Activated CD4-positive, alpha-beta memory T cell treated with anti-CD3 and anti-CD28 coated beads for 36 hours (primary cell): ENCODE measurements around the gene TBX5. TPM values are rescaled to one million over a fixed set of nuclear protein-coding genes. Genes with fewer than 3 reads are reported as not detected.

Experiments used
- CTCF ChIA-PET: fragments of 350-600 bp; sonication (Branson Sonifier 250); formaldehyde crosslinking; loops from one replicate; lab custom pipeline; 2021; ENCODE audit warnings: antibody characterized with exemption, inconsistent platforms; lab: Charles Lee
- POLR2A ChIA-PET: fragments of 350-600 bp; sonication (Branson Sonifier 250); formaldehyde crosslinking; loops from one replicate; lab custom pipeline; 2021; ENCODE audit warnings: antibody characterized with exemption; lab: Charles Lee
- DNase-seq: peaks from one replicate; pipeline ENCODE4 v3.0.0-alpha.2; 2020
- H3K27ac Mint-ChIP-seq: one replicate; pipeline ENCODE4 v1.8.0; 2021; ENCODE audit warnings: mixed read lengths
- H3K27me3 Mint-ChIP-seq: one replicate; pipeline ENCODE4 v1.8.0; 2021; ENCODE audit warnings: mixed read lengths
- H3K36me3 Mint-ChIP-seq: one replicate; pipeline ENCODE4 v1.8.0; 2021; ENCODE audit warnings: mixed read lengths
- H3K4me1 Mint-ChIP-seq: one replicate; pipeline ENCODE4 v1.8.0; 2021; ENCODE audit warnings: low read depth, mixed read lengths
- H3K4me3 Mint-ChIP-seq: one replicate; pipeline ENCODE4 v1.8.0; 2021; ENCODE audit warnings: mild to moderate bottlenecking, mixed read lengths
- H3K9me3 Mint-ChIP-seq: one replicate; pipeline ENCODE4 v1.8.0; 2021; ENCODE audit warnings: mixed read lengths
- intact Hi-C: fragments of 100-400 bp; cut with micrococcal nuclease; formaldehyde crosslinking; loops from one replicate; pipeline ENCODE4 v1.15.1; 2023
- total RNA-seq, 2 experiments: library from RNA; stranded (reverse); gene quantifications; one replicate each; pipeline ENCODE4 v1.2.3, GENCODE V29; 2021

The TBX5 gene
- total RNA-seq = not detected

GRCh38 chr12:114405519-114406271 is at the start of gene TBX5:
Gene TBX5 (minus strand): TSS chr12:114406144. CDS start chr12:114403898, 2,246 bp downstream.
- peaks cover 75% of the 10 kb centered on the region for H3K27me3 Mint-ChIP-seq
- H3K4me3 Mint-ChIP-seq = no peak within 1 kb of the TSS
- ChIA-PET CTCF (no interaction called here), POLR2A (no interaction called here)
- no peak within 1 kb of the TSS for H3K27ac Mint-ChIP-seq
- no peak for DNase-seq
- H3K4me1 Mint-ChIP-seq = peaks cover 15% of the 10 kb centered on the region
- H3K9me3 Mint-ChIP-seq = no peaks in the 10 kb centered on the region
- intact Hi-C loops = loop anchor here (2.0 to 5.0 kb wide), 3 partner anchors 35 to 933 kb away; partner anchors contain the start of gene LHX5
- no peaks in the 10 kb centered on the region for H3K36me3 Mint-ChIP-seq

- H3K27me3 Mint-ChIP-seq = peaks cover 42% of the 10 kb centered on the region
- intact Hi-C loops = no loop called here
- ChIA-PET CTCF (no interaction called here), POLR2A (no interaction called here)
- no peak overlapping the region for H3K4me3 Mint-ChIP-seq
- no peak overlapping the region for H3K27ac Mint-ChIP-seq
- no peaks in the 10 kb centered on the region for H3K4me1 Mint-ChIP-seq
- H3K9me3 Mint-ChIP-seq = no peaks in the 10 kb centered on the region
- H3K36me3 Mint-ChIP-seq = no peaks in the 10 kb centered on the region
- DNase-seq = no peak
Measured at GRCh38 chr12:114451657-114452056, 45.7 kb upstream of the TBX5 start.

GRCh38 chr12:114450515-114451300 is 44.8 kb upstream of the TBX5 start:
- Mint-ChIP-seq H3K27ac (no peak overlapping the region), H3K36me3 (no peaks in the 10 kb centered on the region), H3K4me1 (no peaks in the 10 kb centered on the region), H3K27me3 (peaks cover 52% of the 10 kb centered on the region), H3K4me3 (no peak overlapping the region), H3K9me3 (no peaks in the 10 kb centered on the region)
- CTCF ChIA-PET = no interaction called here
- intact Hi-C loops = no loop called here
- no peak for DNase-seq
- POLR2A ChIA-PET = no interaction called here

- ChIA-PET CTCF (no interaction called here), POLR2A (no interaction called here)
- H3K36me3 Mint-ChIP-seq = no peaks in the 10 kb centered on the region
- no peaks in the 10 kb centered on the region for H3K9me3 Mint-ChIP-seq
- H3K27ac Mint-ChIP-seq = no peak overlapping the region
- peaks cover 52% of the 10 kb centered on the region for H3K27me3 Mint-ChIP-seq
- H3K4me3 Mint-ChIP-seq = no peak overlapping the region
- H3K4me1 Mint-ChIP-seq = no peaks in the 10 kb centered on the region
- no peak for DNase-seq
- intact Hi-C loops = no loop called here
Measured at GRCh38 chr12:114450019-114450418, 44.1 kb upstream of the TBX5 start.

- no peaks in the 10 kb centered on the region for H3K4me1 Mint-ChIP-seq
- ChIA-PET CTCF (no interaction called here), POLR2A (no interaction called here)
- H3K27me3 Mint-ChIP-seq = peaks cover 59% of the 10 kb centered on the region
- H3K9me3 Mint-ChIP-seq = no peaks in the 10 kb centered on the region
- DNase-seq = no peak
- intact Hi-C loops = loop anchor here (10.0 kb wide), 1 partner anchor 216 kb away; no protein-coding TSS in a partner anchor
- H3K36me3 Mint-ChIP-seq = no peaks in the 10 kb centered on the region
- H3K4me3 Mint-ChIP-seq = no peak overlapping the region
- H3K27ac Mint-ChIP-seq = no peak overlapping the region
Measured at GRCh38 chr12:114448618-114448933, 42.6 kb upstream of the TBX5 start.

- intact Hi-C loops = loop anchor here (10.0 kb wide), 1 partner anchor 217 kb away; no protein-coding TSS in a partner anchor
Measured at GRCh38 chr12:114447799-114448617, 42.1 kb upstream of the TBX5 start.

GRCh38 chr12:114447274-114447716 is 41.4 kb upstream of the TBX5 start:
- no peak for DNase-seq
- ChIA-PET POLR2A (no interaction called here), CTCF (no interaction called here)
- Mint-ChIP-seq H3K9me3 (no peaks in the 10 kb centered on the region), H3K36me3 (no peaks in the 10 kb centered on the region), H3K27ac (no peak overlapping the region), H3K4me1 (no peaks in the 10 kb centered on the region), H3K4me3 (no peak overlapping the region), H3K27me3 (peaks cover 72% of the 10 kb centered on the region)
- intact Hi-C loops = loop anchor here (10.0 kb wide), 1 partner anchor 218 kb away; no protein-coding TSS in a partner anchor

More at GRCh38 chr12:114447799-114448617, 42.1 kb upstream of the TBX5 start:
- no peaks in the 10 kb centered on the region for H3K36me3 Mint-ChIP-seq
- no peaks in the 10 kb centered on the region for H3K9me3 Mint-ChIP-seq
- no peak overlapping the region for H3K27ac Mint-ChIP-seq
- ChIA-PET POLR2A (no interaction called here), CTCF (no interaction called here)
- no peaks in the 10 kb centered on the region for H3K4me1 Mint-ChIP-seq
- H3K27me3 Mint-ChIP-seq = peaks cover 64% of the 10 kb centered on the region
- H3K4me3 Mint-ChIP-seq = no peak overlapping the region
- DNase-seq = no peak

GRCh38 chr12:114445401-114446323 is 39.7 kb upstream of the TBX5 start:
- peaks cover 79% of the 10 kb centered on the region for H3K27me3 Mint-ChIP-seq
- ChIA-PET POLR2A (no interaction called here), CTCF (no interaction called here)
- H3K36me3 Mint-ChIP-seq = no peaks in the 10 kb centered on the region
- DNase-seq = no peak
- H3K4me3 Mint-ChIP-seq = no peak overlapping the region
- no peak overlapping the region for H3K27ac Mint-ChIP-seq
- no peaks in the 10 kb centered on the region for H3K4me1 Mint-ChIP-seq
- intact Hi-C loops = loop anchor here (10.0 kb wide), 1 partner anchor 219 kb away; no protein-coding TSS in a partner anchor
- H3K9me3 Mint-ChIP-seq = no peaks in the 10 kb centered on the region

- Mint-ChIP-seq H3K27ac (no peak overlapping the region), H3K4me3 (no peak overlapping the region), H3K9me3 (no peaks in the 10 kb centered on the region), H3K27me3 (peaks cover 81% of the 10 kb centered on the region), H3K4me1 (no peaks in the 10 kb centered on the region), H3K36me3 (no peaks in the 10 kb centered on the region)
- intact Hi-C loops = loop anchor here (10.0 kb wide), 1 partner anchor 220 kb away; no protein-coding TSS in a partner anchor
- no peak for DNase-seq
- ChIA-PET POLR2A (no interaction called here), CTCF (no interaction called here)
Measured at GRCh38 chr12:114444422-114445279, 38.7 kb upstream of the TBX5 start.

GRCh38 chr12:114443607-114444421 is 37.9 kb upstream of the TBX5 start:
- Mint-ChIP-seq H3K9me3 (no peaks in the 10 kb centered on the region), H3K4me3 (no peak overlapping the region), H3K27me3 (peaks cover 79% of the 10 kb centered on the region), H3K36me3 (no peaks in the 10 kb centered on the region), H3K4me1 (no peaks in the 10 kb centered on the region), H3K27ac (no peak overlapping the region)
- no peak for DNase-seq
- ChIA-PET CTCF (no interaction called here), POLR2A (no interaction called here)
- intact Hi-C loops = loop anchor here (10.0 kb wide), 1 partner anchor 221 kb away; no protein-coding TSS in a partner anchor
